Measurements from ENCODE around the gene NEK9.

DNA sequence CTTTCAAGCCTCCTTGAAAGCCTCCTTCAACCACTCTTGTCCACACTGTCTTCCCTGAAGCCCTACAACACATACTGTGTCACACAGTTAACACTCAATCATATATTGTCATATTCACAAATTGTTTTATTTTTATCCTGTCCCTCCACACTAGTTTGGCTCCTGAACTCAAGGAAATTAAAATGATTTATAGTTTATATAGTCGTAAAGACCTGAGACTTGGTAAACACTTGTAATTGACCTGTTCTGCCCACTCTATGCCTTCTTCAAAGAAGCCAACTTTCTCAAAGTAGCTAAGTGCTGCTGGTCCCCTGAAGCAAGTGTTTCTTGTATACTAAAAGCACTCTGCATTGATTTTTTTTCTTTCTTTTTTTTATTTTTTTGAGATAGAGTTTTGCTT is 15.6 kb upstream of the NEK9 start:
- TF ChIP-seq, protein P1, sequence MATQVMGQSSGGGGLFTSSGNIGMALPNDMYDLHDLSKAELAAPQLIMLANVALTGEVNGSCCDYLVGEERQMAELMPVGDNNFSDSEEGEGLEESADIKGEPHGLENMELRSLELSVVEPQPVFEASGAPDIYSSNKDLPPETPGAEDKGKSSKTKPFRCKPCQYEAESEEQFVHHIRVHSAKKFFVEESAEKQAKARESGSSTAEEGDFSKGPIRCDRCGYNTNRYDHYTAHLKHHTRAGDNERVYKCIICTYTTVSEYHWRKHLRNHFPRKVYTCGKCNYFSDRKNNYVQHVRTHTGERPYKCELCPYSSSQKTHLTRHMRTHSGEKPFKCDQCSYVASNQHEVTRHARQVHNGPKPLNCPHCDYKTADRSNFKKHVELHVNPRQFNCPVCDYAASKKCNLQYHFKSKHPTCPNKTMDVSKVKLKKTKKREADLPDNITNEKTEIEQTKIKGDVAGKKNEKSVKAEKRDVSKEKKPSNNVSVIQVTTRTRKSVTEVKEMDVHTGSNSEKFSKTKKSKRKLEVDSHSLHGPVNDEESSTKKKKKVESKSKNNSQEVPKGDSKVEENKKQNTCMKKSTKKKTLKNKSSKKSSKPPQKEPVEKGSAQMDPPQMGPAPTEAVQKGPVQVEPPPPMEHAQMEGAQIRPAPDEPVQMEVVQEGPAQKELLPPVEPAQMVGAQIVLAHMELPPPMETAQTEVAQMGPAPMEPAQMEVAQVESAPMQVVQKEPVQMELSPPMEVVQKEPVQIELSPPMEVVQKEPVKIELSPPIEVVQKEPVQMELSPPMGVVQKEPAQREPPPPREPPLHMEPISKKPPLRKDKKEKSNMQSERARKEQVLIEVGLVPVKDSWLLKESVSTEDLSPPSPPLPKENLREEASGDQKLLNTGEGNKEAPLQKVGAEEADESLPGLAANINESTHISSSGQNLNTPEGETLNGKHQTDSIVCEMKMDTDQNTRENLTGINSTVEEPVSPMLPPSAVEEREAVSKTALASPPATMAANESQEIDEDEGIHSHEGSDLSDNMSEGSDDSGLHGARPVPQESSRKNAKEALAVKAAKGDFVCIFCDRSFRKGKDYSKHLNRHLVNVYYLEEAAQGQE (IDR thresholded peaks at IDR 0.05; ENCODE audit: insufficient read depth in 1 of 2, low read depth in 2 of 2, low read length in 2 of 2): no peak
- TF ChIP-seq POLR2AphosphoS5 (IDR thresholded peaks at IDR 0.05; ENCODE audit: low read depth, low read length) (no peak), TAF1 (IDR thresholded peaks at IDR 0.05; ENCODE audit: borderline replicate concordance, insufficient read depth, low read length) (no peak), FOXP2 (optimal IDR thresholded peaks at IDR 0.05; ENCODE audit: borderline replicate concordance, extremely low read depth, extremely low read length, insufficient read depth) (no peak), SIN3A (IDR thresholded peaks at IDR 0.05; ENCODE audit: borderline replicate concordance, insufficient read depth, low read length) (no peak)
